IMR-90 (cell line): ENCODE data around the gene BMP10. TPM values are rescaled to one million over a fixed set of nuclear protein-coding genes. Genes with fewer than 3 reads are reported as not detected.
A peak's percentile ranks its signal among the peaks of the same experiment; 100 is the strongest.

Experiments
- ATAC-seq: fragments of 200-7000 bp; cut with Tn5 transposase; 2 replicates; pipeline ENCODE4 v1.9.1; 2020; ENCODE audit warnings: low read depth, mild to moderate bottlenecking, moderate library complexity
- BruUV-seq: library from RNA; stranded (reverse); fragments of 400-500 nt; replicated peaks from 2 replicates; lab custom pipeline; 2021; lab: Mats Ljungman, UMichigan
- CTCF ChIA-PET: fragments of 300-600 bp; formaldehyde crosslinking; extraction: SDS; loops from one replicate; lab custom pipeline; 2021; ENCODE audit warnings: antibody characterized with exemption; lab: Yijun Ruan, JAX
- POLR2A ChIA-PET: fragments of 300-600 bp; sonication (Branson Sonifier 250); formaldehyde crosslinking; loops from one replicate; lab custom pipeline; 2022; ENCODE audit warnings: antibody characterized with exemption; ENCODE audit not compliant: unreplicated experiment; lab: Charles Lee
- DNase-seq: peaks from one replicate; pipeline ENCODE4 v3.0.0; 2013
- H2AFZ ChIP-seq: replicated peaks from 2 replicates; pipeline ENCODE3; 2013; ENCODE audit warnings: low read length, mild to moderate bottlenecking; ENCODE audit not compliant: poor library complexity
- H2AK5ac ChIP-seq: 2 replicates; pipeline ENCODE4 v1.6.1; 2013; ENCODE audit warnings: low read depth, low read length, inconsistent platforms
- H2AK9ac ChIP-seq: replicated peaks from 2 replicates; pipeline ENCODE3; 2013; ENCODE audit warnings: mild to moderate bottlenecking, low read depth, low read length, moderate library complexity; ENCODE audit not compliant: poor library complexity
- H2BK120ac ChIP-seq: 2 replicates; pipeline ENCODE4 v1.6.1; 2013; ENCODE audit warnings: low read depth, low read length, inconsistent platforms
- H2BK15ac ChIP-seq: 3 replicates; pipeline ENCODE4 v1.6.1; 2013; ENCODE audit warnings: low read depth, low read length, inconsistent platforms
- H2BK20ac ChIP-seq: 2 replicates; pipeline ENCODE4 v1.6.1; 2013; ENCODE audit warnings: low read depth, mild to moderate bottlenecking, inconsistent platforms, low read length, moderate library complexity
- H2BK5ac ChIP-seq: 2 replicates; pipeline ENCODE4 v1.6.1; 2013; ENCODE audit warnings: mild to moderate bottlenecking, low read depth, low read length, inconsistent platforms; ENCODE audit not compliant: poor library complexity, severe bottlenecking
- H3K14ac ChIP-seq: replicated peaks from 2 replicates; pipeline ENCODE4 v1.6.1; 2013; ENCODE audit warnings: low read depth, low read length, inconsistent platforms
- H3K18ac ChIP-seq: 2 replicates; pipeline ENCODE4 v1.6.1; 2013; ENCODE audit warnings: low read depth, low read length, control low read depth
- H3K23ac ChIP-seq: 2 replicates; pipeline ENCODE4 v1.6.1; 2013; ENCODE audit warnings: low read depth, low read length, inconsistent platforms
- H3K27ac ChIP-seq: 2 replicates; pipeline ENCODE4 v1.5.1; 2013; ENCODE audit warnings: mild to moderate bottlenecking, control low read depth, low read length; ENCODE audit not compliant: insufficient read depth
- H3K27me3 ChIP-seq: 2 replicates; pipeline ENCODE4 v1.6.1; 2013; ENCODE audit warnings: low read length; ENCODE audit not compliant: control insufficient read depth, insufficient read depth
- H3K36me3 ChIP-seq: 2 replicates; pipeline ENCODE4 v1.6.1; 2013; ENCODE audit warnings: low read length, mixed read lengths; ENCODE audit not compliant: control insufficient read depth, insufficient read depth
- H3K4ac ChIP-seq: 2 replicates; pipeline ENCODE4 v1.6.1; 2013; ENCODE audit warnings: low read depth, low read length, inconsistent platforms
- H3K4me1 ChIP-seq: 2 replicates; pipeline ENCODE4 v1.6.1; 2013; ENCODE audit warnings: low read length, mixed read lengths; ENCODE audit not compliant: control insufficient read depth, insufficient read depth
- H3K4me2 ChIP-seq: 2 replicates; pipeline ENCODE4 v1.6.1; 2013; ENCODE audit warnings: low read depth, mild to moderate bottlenecking, control low read depth, low read length, moderate library complexity
- H3K4me3 ChIP-seq: 2 replicates; pipeline ENCODE4 v1.5.1; 2013; ENCODE audit warnings: low read depth, mild to moderate bottlenecking, control low read depth, low read length, moderate library complexity; ENCODE audit not compliant: insufficient read depth
- H3K56ac ChIP-seq: 2 replicates; pipeline ENCODE4 v1.6.1; 2013; ENCODE audit warnings: low read length, inconsistent platforms; ENCODE audit not compliant: insufficient read depth; ENCODE audit errors: extremely low read depth
- H3K79me1 ChIP-seq, 2 experiments: 2 replicates each; pipeline ENCODE4 v1.6.1; 2013; ENCODE audit warnings: low read length in 2 of 2, inconsistent platforms in 1 of 2, low read depth in 1 of 2
- H3K9ac ChIP-seq: 2 replicates; pipeline ENCODE4 v1.6.1; 2013; ENCODE audit warnings: low read depth, low read length, control low read depth
- H3K9me1 ChIP-seq: 2 replicates; pipeline ENCODE4 v1.6.1; 2013; ENCODE audit warnings: low read length, inconsistent platforms; ENCODE audit not compliant: insufficient read depth
- H3K9me3 ChIP-seq: 2 replicates; pipeline ENCODE4 v1.6.1; 2013; ENCODE audit warnings: low read length; ENCODE audit not compliant: control insufficient read depth, insufficient read depth
- H4K20me1 ChIP-seq: 2 replicates; pipeline ENCODE4 v1.6.1; 2013; ENCODE audit warnings: low read length, inconsistent platforms; ENCODE audit not compliant: insufficient read depth
- H4K5ac ChIP-seq: 2 replicates; pipeline ENCODE4 v1.6.1; 2013; ENCODE audit warnings: mild to moderate bottlenecking, low read depth, low read length, control low read depth
- H4K8ac ChIP-seq, 2 experiments: 2 replicates each; pipeline ENCODE4 v1.6.1; 2013; ENCODE audit warnings: low read depth in 2 of 2, low read length in 2 of 2, control low read depth in 1 of 2, inconsistent platforms in 1 of 2
- H4K91ac ChIP-seq: 2 replicates; pipeline ENCODE4 v1.6.1; 2013; ENCODE audit warnings: low read depth, low read length, inconsistent platforms; ENCODE audit not compliant: insufficient read depth
- MAFK ChIP-seq: IDR thresholded peaks from 2 replicates; pipeline ENCODE4 v1.6.1; 2012; ENCODE audit warnings: low read depth, low read length, improper control_type of control experiment
- RAD21 ChIP-seq: IDR thresholded peaks from 2 replicates; pipeline ENCODE4 v1.6.1; 2012; ENCODE audit warnings: low read length, improper control_type of control experiment
- SMC3 ChIP-seq: fragments of 150-350 bp; IDR thresholded peaks from 2 replicates; pipeline ENCODE4 v1.6.1; 2016; ENCODE audit warnings: low read depth, mild to moderate bottlenecking, antibody characterized with exemption, low read length, moderate library complexity
- WGBS, 2 experiments: methylation state at CpG; one replicate each; pipeline versions ENCODE4 v1.1.5 to v1.1.7; 2013; ENCODE audit warnings: missing lambda C conversion rate in 2 of 2; ENCODE audit not compliant: insufficient read length in 1 of 2; ENCODE audit errors: extremely low coverage in 2 of 2; 5-methylcytosine and 5-hydroxymethylcytosine counted together
- dilution Hi-C: fragments of 300-500 bp; cut with HindIII; formaldehyde crosslinking; loops from one replicate; pipeline ENCODE4 v1.14.3; 2018; ENCODE audit warnings: low sequenced_read_pairs; ENCODE audit not compliant: unreplicated experiment
- in situ Hi-C: fragments of 300-500 bp; cut with MboI; formaldehyde crosslinking; loops from 3 replicates; pipeline ENCODE4 v1.14.3; 2019; ENCODE audit warnings: low sequenced_read_pairs, inconsistent platforms, mixed read lengths
- intact Hi-C: fragments of 100-400 bp; cut with micrococcal nuclease; formaldehyde crosslinking; loops from 2 replicates; pipeline ENCODE4 v1.10.0; 2022
- polyA plus RNA-seq, 3 experiments: library from polyadenylated mRNA; depleted of rRNA; stranded (reverse); fragments of >200 nt; gene quantifications; 2 replicates each; pipeline ENCODE4 v1.2.3, GENCODE V29; 2012; ENCODE audit warnings: low replicate concordance in 1 of 3
- total RNA-seq: library from RNA; depleted of rRNA; stranded (reverse); fragments of >200 nt; gene quantifications from 2 replicates; pipeline ENCODE4 v1.2.3, GENCODE V29; 2012

BMP10 gene
- total and polyA plus RNA-seq, 2 of the 4 experiments (the other 2 are of a cell fraction): not detected

DNA sequence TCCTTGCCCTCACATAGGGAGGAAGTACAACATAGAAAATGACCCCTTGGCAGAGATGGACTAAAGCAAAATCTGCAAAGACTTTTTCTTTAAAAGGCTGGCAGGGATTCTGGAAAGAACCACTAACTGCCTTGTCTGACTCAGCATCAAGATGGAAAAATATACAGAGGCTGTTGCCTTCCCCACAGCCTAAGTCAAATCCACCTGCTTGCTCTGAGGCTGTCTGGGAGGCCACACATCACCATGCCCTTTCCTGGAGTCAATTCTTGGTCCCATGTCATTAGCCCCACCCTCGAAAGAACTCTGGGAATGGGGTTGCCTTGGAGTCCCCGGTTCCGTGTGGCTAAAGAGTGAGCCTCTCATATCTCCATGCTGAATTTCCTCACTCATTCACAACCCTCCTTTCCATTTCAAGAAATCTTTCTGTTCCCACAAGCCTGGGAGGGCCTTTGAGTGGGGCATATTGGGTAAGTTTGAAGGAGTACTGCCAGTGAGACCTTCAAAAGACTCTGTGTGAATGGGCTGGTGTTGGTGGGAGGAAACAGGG is 39.4 kb downstream of the BMP10 start:
- Histone ChIP-seq H3K4me1 (peaks cover 34% of the 10 kb centered on the region), H3K4ac (peak overlapping the region; percentile 80), H3K23ac (no peak overlapping the region), H3K4me2 (no peak overlapping the region), H3K27me3 (no peaks in the 10 kb centered on the region), H3K36me3 (no peaks in the 10 kb centered on the region), H2AK9ac (peak overlapping the region; percentile 70), H2BK15ac (peak overlapping the region; percentile 75; the same call in 2 of the 3 replicates), H3K56ac (peak overlapping the region; percentile 13; the same call in 1 of the 2 replicates), H2BK20ac (peak overlapping the region; percentile 90; the same call in 1 of the 2 replicates), H2AFZ (peak overlapping the region; percentile 87), H3K79me1 (peaks cover 0 to 6% of the 10 kb centered on the region in 2 experiments; a peak in 1 of 4 replicates), H3K18ac (peak overlapping the region; percentile 88; the same call in 1 of the 2 replicates), H4K8ac (peak overlapping the region; percentile 20 to 85; a peak in 3 of 4 replicates), H4K5ac (peak overlapping the region; percentile 51; the same call in 1 of the 2 replicates), H3K14ac (peak overlapping the region; percentile 62; the same call in 1 of the 2 replicates), H3K9ac (no peak overlapping the region), H3K9me1 (peaks cover 31% of the 10 kb centered on the region), H2BK120ac (peak overlapping the region; percentile 80), H2AK5ac (peak overlapping the region; percentile 91), H2BK5ac (peak overlapping the region; percentile 78), H3K27ac (peak overlapping the region; percentile 30), H3K9me3 (no peaks in the 10 kb centered on the region), H3K4me3 (no peak overlapping the region), H4K20me1 (no peaks in the 10 kb centered on the region), H4K91ac (peak overlapping the region; percentile 37)
- no peak for TF ChIP-seq RAD21
- TF ChIP-seq MAFK: peak; percentile 71
- TF ChIP-seq SMC3: no peak
- in situ Hi-C loops: no loop called here
- intact Hi-C loops: no loop called here
- dilution Hi-C loops: no loop called here
- peak; percentile 83 for DNase-seq
- peak; percentile 56 for ATAC-seq
- POLR2A ChIA-PET: no interaction called here
- 100% methylated on average over 1 of the region's 3 CpGs; no CpG with 5 or more reads in 1 of the 2 experiments for WGBS, 2 experiments
- BruUV-seq: no TSS peak
- CTCF ChIA-PET: interaction anchor here (0.6 kb wide), 1 partner anchor 366 kb away, joined by 3 read pairs; no protein-coding TSS in a partner anchor
